ENCODE results near the gene ST6GALNAC1.

DNA sequence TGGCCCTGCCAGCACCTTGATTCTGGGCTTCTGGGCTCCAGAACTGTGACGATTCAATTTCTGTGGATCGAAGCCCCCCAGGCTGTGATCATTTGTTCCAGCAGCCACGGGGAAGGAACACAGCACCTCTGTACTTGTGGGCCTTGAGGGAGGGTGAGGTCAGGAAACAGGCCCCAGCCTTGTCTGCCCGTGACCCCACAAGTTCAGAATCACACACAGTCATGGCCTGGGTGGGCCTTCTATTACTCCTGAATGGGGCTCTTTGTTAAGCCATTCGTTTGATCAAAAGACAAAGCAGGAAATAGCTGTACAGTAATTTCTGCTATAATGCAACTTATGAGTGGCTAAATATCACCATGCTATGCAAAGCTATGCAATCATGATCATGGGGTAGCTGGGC is 68.0 kb downstream of the ST6GALNAC1 start:
- TF ChIP-seq EP300 (IDR thresholded peaks at IDR 0.05) (no peak), POLR2A (IDR thresholded peaks at IDR 0.05) (no peak), POLR2AphosphoS5 (IDR thresholded peaks at IDR 0.05) (no peak)
- TF ChIP-seq, protein P1, sequence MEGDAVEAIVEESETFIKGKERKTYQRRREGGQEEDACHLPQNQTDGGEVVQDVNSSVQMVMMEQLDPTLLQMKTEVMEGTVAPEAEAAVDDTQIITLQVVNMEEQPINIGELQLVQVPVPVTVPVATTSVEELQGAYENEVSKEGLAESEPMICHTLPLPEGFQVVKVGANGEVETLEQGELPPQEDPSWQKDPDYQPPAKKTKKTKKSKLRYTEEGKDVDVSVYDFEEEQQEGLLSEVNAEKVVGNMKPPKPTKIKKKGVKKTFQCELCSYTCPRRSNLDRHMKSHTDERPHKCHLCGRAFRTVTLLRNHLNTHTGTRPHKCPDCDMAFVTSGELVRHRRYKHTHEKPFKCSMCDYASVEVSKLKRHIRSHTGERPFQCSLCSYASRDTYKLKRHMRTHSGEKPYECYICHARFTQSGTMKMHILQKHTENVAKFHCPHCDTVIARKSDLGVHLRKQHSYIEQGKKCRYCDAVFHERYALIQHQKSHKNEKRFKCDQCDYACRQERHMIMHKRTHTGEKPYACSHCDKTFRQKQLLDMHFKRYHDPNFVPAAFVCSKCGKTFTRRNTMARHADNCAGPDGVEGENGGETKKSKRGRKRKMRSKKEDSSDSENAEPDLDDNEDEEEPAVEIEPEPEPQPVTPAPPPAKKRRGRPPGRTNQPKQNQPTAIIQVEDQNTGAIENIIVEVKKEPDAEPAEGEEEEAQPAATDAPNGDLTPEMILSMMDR (IDR thresholded peaks at IDR 0.05): no peak
